Psoas muscle (tissue), 8 donors: ENCODE results near the gene TPGS1. TPM values are rescaled to one million over a fixed set of nuclear protein-coding genes. Genes with fewer than 3 reads are reported as not detected.

ENCODE experiments used
- ATAC-seq, 4 donors: fragments of 200-7000 bp; cut with Tn5 transposase; one replicate each; pipeline ENCODE4 v1.9.1; 2020; ENCODE audit warnings: moderate library complexity in 3 of 4, mild to moderate bottlenecking in 2 of 4
- DNase-seq, 2 donors: peaks; one replicate each; pipeline ENCODE4 v3.0.0-alpha.2; 2020
- H3K27ac ChIP-seq: fragments of 200-600 bp; one replicate; pipeline ENCODE4 v1.8.0; 2022
- H3K27me3 ChIP-seq, 3 donors: fragments of 200-600 bp in 1 of 3; one replicate each; pipeline versions ENCODE4 v1.6.1 to v1.8.0; 2013 to 2022; ENCODE audit warnings: low read length in 2 of 3, mild to moderate bottlenecking in 2 of 3, moderate library complexity in 1 of 3; ENCODE audit not compliant: insufficient read depth in 3 of 3
- H3K36me3 ChIP-seq, 2 donors: fragments of 200-600 bp in 1 of 2; one replicate each; pipeline versions ENCODE4 v1.6.1 to v1.8.0; 2013 to 2022; ENCODE audit warnings: low read depth in 1 of 2, mild to moderate bottlenecking in 1 of 2, moderate library complexity in 1 of 2; ENCODE audit not compliant: insufficient read depth in 1 of 2
- H3K4me1 ChIP-seq: fragments of 200-600 bp; one replicate; pipeline ENCODE4 v1.8.0; 2022
- H3K4me3 ChIP-seq: fragments of 200-600 bp; one replicate; pipeline ENCODE4 v1.8.0; 2022; ENCODE audit warnings: mild to moderate bottlenecking
- H3K9me3 ChIP-seq: fragments of 200-600 bp; one replicate; pipeline ENCODE4 v1.8.0; 2022
- CTCF ChIP-seq: fragments of 200-600 bp; IDR thresholded peaks from one replicate; pipeline ENCODE4 v1.8.0; 2022; ENCODE audit warnings: antibody characterized with exemption
- WGBS, 3 donors: extraction: QIAGEN DNeasy Blood & Tissue Kit; methylation state at CpG; one replicate each; pipeline versions ENCODE4 v1.1.6 to v1.1.7; 2013; 5-methylcytosine and 5-hydroxymethylcytosine counted together
- intact Hi-C, 2 donors: fragments of 100-400 bp; cut with DNase I; formaldehyde crosslinking; loops; one replicate each; pipeline versions ENCODE4 v1.11.0 to v1.14.2; 2022
- polyA plus RNA-seq, 3 donors: library from polyadenylated mRNA; stranded (reverse); fragments of 200-250 nt; gene quantifications; one replicate each; pipeline ENCODE4 v1.2.3, GENCODE V29; 2013
- total RNA-seq, 4 donors: library from RNA; stranded (reverse); fragmentation: NEBNext Ultra II Directional in 2 of 4; extraction: Animal tissue kit (Norgen Biotek cat#: 25700) in 2 of 4; gene quantifications; one replicate each; pipeline versions ENCODE4 v1.2.1 to v1.2.4, GENCODE V29; 2021 to 2023
- donor health status: healthy with polysubstance abuse.
- donor health status: DM: no; HTN: no; CAD: no; lungs with moderate emphysema.
- donor health status: Bipolar disorder and iron deficiency.
- donor health status: healthy.
- donor health status: DM: yes; HTN: yes; CAD: no.
- donor health status: DM: no; HTN: no; CAD: no.
- donor health status: DM: no; HTN: no; CAD: no.
- donor health status: DM: yes; HTN: yes; CAD: no.

Gene TPGS1
- total and polyA plus RNA-seq, 7 donors, result 8.9 to 16.6 (median 10.6) TPM

- Histone ChIP-seq H3K27ac (peak overlapping the region; percentile 98), H3K4me3 (peak overlapping the region; percentile 89), H3K4me1 (peaks cover 27% of the 10 kb centered on the region), H3K9me3 (no peaks in the 10 kb centered on the region), H3K36me3 (peaks cover 0 to 7% of the 10 kb centered on the region in 2 donors), H3K27me3 (peaks cover 0 to 5% (median 0%) of the 10 kb centered on the region in 3 donors)
- DNase-seq (peak; percentile 87 to 92), ATAC-seq (peak; percentile 78 to 86 (median 81))
- WGBS, 3 donors, result 1% methylated on average over 50 to 100 of the region's 103 CpGs
- no peak for TF ChIP-seq CTCF
- intact Hi-C loops, result loop anchor here in 1 of 2 donors (2.0 to 5.0 kb wide), 2 partner anchors 22 to 41 kb away; partner anchors contain the start of gene BSG
These were observed 23.9 kb downstream of the TPGS1 start for GRCh38 chr19:531009-531752.

GRCh38 chr19:531753-532560 lies 24.7 kb downstream of the TPGS1 start, which contains the start of gene CDC34:
Gene CDC34 (plus strand): TSS chr19:531760. CDS start chr19:531932, 172 bp downstream.
- H3K36me3 ChIP-seq, result peaks cover 0 to 15% of the 10 kb centered on the region in 2 donors
- H3K9me3 ChIP-seq, result no peaks in the 10 kb centered on the region
- 0 to 1% (median 1%) methylated on average over 43 to 79 of the region's 84 CpGs for WGBS, 3 donors
- H3K27me3 ChIP-seq, result peaks cover 0 to 2% (median 0%) of the 10 kb centered on the region in 3 donors
- H3K27ac ChIP-seq, result peak within 1 kb of the TSS; percentile 98
- no peak for TF ChIP-seq CTCF
- intact Hi-C loops, result loop anchor here (1.0 to 5.0 kb wide), 3 partner anchors 23 to 40 kb away; partner anchors contain the start of gene BSG (in 2 of the 2)
- DNase-seq, result no peak
- peak; percentile 7 to 39 (median 16) for ATAC-seq
- H3K4me3 ChIP-seq, result peak within 1 kb of the TSS; percentile 89
- peaks cover 27% of the 10 kb centered on the region for H3K4me1 ChIP-seq

GRCh38 chr19:532561-533363 lies 25.5 kb downstream of the TPGS1 start:
- Histone ChIP-seq H3K4me3 (peak overlapping the region; percentile 89), H3K27me3 (no peaks in the 10 kb centered on the region), H3K27ac (peak overlapping the region; percentile 98), H3K9me3 (no peaks in the 10 kb centered on the region), H3K4me1 (peaks cover 27% of the 10 kb centered on the region), H3K36me3 (peaks cover 0 to 21% of the 10 kb centered on the region in 2 donors)
- intact Hi-C loops, result loop anchor here (1.0 to 5.0 kb wide), 2 partner anchors 40 kb away; partner anchors contain the start of gene BSG (in 2 of the 2)
- 0 to 1% (median 1%) methylated on average over 38 to 47 of the region's 47 CpGs for WGBS, 3 donors
- TF ChIP-seq CTCF, result peak; percentile 39
- peak; percentile 84 to 93 for DNase-seq
- ATAC-seq, result peak; percentile 60 to 81 (median 68)

- TF ChIP-seq CTCF, result no peak
- no peaks in the 10 kb centered on the region for H3K27me3 ChIP-seq
- H3K9me3 ChIP-seq, result no peaks in the 10 kb centered on the region
- H3K27ac ChIP-seq, result peak overlapping the region; percentile 98
- peaks cover 31% of the 10 kb centered on the region for H3K4me1 ChIP-seq
- peaks cover 0 to 28% of the 10 kb centered on the region in 2 donors for H3K36me3 ChIP-seq
- intact Hi-C loops, result loop anchor here in 1 of 2 donors (5.0 kb wide), 1 partner anchor 39 kb away; the partner anchor contains the start of gene BSG
- DNase-seq (no peak), ATAC-seq (no peak)
- H3K4me3 ChIP-seq, result peak overlapping the region; percentile 89
- 14 to 26% (median 16%) methylated on average over 24 to 25 of the region's 25 CpGs for WGBS, 3 donors
These were observed 26.2 kb downstream of the TPGS1 start for GRCh38 chr19:533364-534058.
